ENCODE measurements around the gene TDO2.

- TF ChIP-seq CTCF (IDR thresholded peaks at IDR 0.05; ENCODE audit: poor library complexity) (no peak), EZH2phosphoT487 (IDR thresholded peaks at IDR 0.05; ENCODE audit: low read depth, severe bottlenecking, unreplicated experiment) (no peak), EZH2 (IDR thresholded peaks at IDR 0.05; ENCODE audit: borderline replicate concordance) (no peak)
Observed at GRCh38 chr4:155954939-155955338, 51.4 kb downstream of the TDO2 start.
